Endometrial microvascular endothelial cells (primary cell): ENCODE measurements around the gene FAM3D. TPM values are rescaled to one million over a fixed set of nuclear protein-coding genes. Genes with fewer than 3 reads are reported as not detected.

Source experiments
- in situ Hi-C: cut with HindIII; loops from 2 replicates; pipeline ENCODE4 v1.10.0; 2017; ENCODE audit warnings: low sequenced_read_pairs, low pct_unique_long_range_greater_than_20kb; ENCODE audit errors: inconsistent ontology term
- total RNA-seq: library from RNA; depleted of rRNA; stranded (reverse); fragments of >200 nt; gene quantifications from one replicate; pipeline ENCODE4 v1.2.3, GENCODE V29; 2015; ENCODE audit errors: inconsistent ontology term

Gene FAM3D
- total RNA-seq, 1 donor from 2014 or later = not detected

DNA sequence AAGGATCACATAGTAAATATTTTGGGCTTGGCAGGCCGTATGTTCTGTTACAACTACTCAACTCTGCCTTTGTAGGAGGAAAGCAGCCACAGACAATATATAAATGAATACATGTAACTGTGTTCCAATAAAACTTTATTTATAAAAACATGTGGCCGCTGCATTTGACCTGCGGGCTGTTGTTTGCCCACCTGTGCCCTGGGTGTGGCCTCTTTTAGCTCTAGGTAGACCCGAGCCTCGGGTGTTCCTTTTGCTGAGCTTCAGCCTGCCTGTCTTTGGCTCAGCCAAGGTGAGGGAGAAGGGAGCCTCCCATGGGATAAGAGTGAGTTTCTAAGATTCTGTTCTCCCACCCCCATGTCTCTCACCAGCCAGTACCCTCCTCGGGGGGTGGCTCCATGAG is 5.6 kb downstream of the FAM3D start:
- in situ Hi-C loops = no loop called here

DNA sequence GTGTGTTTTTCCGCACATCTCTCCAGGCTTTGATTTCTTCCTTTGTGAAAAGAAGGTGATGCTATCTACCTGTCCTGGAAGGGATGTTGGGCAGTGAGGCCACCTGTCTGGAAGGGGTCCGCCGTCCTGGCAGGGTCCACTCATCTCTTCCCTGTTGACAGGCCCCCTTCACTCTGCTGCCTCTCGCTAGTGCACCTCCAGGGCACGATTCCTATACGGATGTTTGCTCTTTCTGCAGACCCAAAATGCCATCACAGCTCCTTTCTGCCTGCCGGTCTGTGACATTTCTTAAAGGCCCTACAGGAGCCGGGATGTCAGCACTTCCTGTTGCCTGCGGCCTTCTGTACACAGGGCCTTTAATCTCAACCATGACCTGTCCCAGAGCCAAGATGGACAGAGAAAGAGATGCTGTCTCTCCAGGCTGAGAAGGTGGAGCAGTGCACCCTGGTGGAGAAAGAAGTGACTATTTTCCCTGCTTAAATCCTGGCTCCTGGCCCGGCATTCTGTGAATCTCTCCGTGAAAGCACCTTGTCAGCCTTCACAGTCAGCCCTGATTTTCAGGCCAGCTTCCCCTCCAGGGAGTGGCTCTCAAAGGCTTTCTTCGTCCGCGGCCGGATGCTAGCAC is 7.4 kb downstream of the FAM3D start:
- in situ Hi-C loops = no loop called here

DNA sequence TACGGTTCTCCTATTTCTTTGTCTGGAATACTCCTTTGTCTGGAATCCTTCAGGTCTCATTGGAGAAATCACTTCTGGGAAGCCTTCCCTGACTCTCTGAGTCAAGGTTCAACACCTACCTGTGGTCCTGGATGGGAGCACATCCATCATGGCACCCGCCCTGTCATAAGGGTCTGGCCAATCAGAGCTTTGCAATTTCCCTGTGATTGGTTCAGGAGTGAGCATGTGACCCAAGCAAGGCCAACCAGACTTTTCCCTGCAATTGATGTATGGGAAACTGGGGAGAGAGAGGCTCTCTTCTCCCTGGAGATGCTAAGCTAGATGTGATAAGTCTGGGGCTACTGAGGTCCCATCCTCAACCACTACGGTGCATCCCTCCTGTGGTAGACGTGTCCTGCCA is 8.1 kb downstream of the FAM3D start:
- in situ Hi-C loops = no loop called here

DNA sequence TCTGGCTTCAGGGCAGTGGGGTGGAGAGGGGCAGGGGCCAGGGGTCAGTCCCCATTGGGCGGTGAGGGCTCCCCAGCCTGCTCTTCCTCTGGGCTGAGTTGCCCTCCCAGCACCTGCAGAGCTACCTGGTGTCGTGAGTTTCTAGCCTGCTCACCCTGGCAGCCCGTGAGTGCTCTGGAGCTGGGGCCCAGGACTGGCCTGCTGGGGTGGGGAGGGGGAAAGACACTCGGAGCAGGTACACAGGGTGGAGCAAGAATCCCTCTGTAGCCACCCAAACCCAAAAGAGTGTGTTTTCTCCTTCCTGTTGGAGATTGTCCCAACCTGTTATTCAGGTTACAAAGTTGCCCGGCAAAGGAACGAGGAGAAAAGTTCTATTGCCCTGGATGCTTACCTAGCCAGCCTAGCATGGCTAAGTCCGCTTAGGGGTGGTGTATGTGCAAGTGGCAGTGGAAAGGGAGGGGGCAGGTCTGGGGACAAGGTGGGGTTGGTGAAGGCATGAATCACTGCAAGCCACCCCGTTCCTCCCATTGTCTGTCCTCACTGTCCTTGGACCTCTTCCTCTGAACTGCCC is 8.9 kb downstream of the FAM3D start:
- in situ Hi-C loops = no loop called here

DNA sequence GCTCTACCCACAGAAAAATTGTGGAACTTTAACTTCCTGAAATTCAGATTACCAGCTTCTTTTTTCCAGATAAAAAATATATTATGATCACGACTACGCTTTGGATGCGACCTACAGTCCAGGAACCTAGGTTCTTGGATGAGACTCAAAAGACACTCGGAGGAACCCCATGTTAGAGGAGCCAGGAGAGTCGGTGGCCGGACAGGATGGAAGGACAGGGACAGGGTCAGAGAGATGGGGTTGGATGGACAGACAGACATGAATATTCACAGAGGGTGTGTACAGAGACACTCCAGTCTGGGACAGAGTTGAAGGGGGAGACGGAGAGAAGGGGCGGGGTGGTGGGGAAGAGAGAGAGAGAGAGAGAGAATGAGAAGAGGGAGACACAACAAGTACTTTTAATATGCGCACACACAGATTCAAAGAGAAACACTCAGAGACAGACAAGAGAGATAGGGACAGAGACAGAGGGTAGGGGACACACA is 9.5 kb downstream of the FAM3D start:
- in situ Hi-C loops = no loop called here

DNA sequence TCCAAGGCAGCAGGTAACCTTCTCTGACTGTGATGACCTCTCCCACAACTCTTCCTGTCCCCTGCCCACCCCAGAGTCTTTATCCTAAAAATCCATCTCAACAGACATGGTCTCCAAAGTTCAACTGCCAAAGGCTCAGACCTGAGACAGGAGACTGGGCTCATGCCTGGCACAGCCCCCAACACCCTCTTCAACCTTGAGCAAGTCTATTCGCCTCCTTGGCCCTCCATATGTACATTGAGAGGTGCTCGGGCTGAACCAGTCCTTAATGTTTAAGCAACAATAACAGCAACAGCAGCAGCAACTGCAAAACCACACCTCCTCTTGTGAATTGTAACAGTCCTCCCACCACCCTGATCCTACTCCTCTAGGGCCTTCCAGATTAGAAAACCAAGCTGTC is 9.9 kb downstream of the FAM3D start:
- in situ Hi-C loops = no loop called here

DNA sequence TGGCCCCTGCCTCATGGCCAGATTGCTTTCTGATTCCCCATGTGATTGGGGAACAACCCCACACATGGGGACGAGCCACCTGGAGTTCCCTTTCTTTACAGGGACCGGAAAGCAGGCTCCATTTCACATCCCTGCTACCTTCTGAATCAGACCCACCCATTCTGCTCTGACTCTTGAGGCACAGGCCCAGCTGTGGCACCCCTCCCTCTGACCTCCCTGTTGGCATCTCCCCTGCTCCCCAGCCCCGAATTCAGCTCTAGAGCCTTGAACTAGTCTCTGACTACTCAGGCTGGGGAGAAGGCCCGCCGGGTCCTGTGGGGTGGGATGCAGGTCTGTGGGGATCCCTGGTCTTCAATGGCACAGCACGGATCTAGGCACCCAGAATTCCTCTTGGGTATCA is 12.1 kb downstream of the FAM3D start:
- in situ Hi-C loops = no loop called here

DNA sequence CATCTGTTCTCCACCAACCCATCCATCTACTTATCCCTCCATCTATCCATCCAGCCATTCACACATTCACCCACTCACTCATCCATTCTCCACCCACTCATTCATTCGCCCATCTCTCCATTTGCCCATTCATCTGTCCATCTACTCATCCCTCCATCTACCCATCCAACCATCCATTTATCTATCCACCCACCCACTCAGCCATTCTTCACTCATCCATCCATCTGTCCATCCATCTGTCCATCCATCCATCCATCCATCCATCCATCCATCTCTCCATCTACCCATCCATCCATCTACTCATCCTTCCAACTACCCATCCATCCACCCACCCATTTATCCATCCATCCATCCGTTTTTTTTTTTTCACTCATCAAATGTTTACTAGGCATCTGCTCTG is 13.9 kb downstream of the FAM3D start:
- in situ Hi-C loops = no loop called here

DNA sequence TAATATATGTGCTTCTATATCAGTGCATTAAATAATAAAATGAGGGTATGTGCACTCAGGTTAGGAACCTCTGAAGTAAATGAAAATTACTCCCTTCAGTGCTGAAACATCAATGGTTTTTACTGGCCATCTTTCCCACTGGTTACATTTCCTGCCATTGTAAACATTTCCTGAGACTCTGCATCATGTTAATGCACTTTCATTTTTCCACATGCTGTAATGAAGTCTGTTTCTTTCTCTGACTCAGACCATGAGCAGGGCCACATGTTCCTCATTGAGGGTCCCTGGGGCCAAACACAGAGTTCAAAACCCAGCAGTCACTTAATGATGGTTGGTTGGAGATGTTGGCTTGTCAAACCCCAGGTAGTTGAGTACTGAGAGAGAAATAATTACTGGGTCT is 15.3 kb downstream of the FAM3D start:
- in situ Hi-C loops = no loop called here

DNA sequence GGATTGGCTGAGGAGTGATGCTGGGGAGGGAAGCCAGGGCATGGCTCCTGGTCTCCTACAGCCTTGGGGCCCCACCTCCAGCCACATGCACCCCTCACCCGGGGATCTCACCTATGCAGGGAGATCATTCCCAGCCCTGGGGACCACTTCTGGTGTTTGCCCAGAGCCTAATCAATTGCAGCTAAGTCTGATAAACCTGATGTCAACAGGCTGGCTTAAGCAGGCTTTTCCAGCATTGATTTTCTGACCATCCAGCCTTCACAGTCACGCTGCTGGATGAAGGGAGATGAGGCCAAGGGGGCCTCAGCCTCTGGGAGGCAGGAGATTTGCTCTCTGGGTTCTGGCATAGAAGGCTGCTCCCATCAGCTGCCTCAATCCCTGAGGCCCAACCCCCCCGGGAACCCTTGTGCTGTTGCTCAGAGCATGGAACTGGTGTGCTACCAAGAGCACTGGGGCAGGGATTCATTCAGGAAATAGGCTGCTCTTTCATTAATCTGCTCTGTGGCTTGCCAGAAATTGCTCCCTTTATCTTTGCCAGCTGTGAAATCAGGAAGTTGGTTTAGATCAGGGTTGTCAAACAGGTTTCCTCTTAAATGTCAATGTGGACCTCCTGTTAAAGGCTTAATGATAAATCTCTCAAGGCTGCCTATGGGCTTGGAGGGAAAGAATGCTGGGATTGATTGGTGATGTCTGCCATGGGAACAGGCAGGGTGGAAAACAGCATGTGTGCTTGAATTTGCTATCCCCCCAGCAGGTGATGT is 19.0 kb downstream of the FAM3D start:
- in situ Hi-C loops = no loop called here

DNA sequence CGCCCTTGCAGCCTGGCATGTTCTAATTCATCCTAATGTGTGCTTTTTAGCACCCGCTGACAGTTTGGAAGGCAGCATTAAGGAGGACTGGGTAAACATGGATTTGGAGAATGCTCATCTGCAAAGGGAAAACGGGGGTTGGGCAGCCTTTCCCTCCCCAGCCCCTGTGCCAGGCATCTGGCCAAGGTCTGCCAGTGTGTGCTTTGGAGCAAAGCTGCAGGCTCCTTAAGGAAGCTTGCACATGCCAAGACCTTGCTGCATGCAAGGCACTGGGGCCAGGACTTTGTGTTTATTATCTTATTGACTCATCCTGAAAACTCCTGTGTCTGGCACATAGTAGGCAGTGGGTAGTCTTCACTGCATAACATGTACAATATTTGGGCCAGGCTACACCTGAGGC is 20.1 kb downstream of the FAM3D start:
- in situ Hi-C loops = no loop called here

DNA sequence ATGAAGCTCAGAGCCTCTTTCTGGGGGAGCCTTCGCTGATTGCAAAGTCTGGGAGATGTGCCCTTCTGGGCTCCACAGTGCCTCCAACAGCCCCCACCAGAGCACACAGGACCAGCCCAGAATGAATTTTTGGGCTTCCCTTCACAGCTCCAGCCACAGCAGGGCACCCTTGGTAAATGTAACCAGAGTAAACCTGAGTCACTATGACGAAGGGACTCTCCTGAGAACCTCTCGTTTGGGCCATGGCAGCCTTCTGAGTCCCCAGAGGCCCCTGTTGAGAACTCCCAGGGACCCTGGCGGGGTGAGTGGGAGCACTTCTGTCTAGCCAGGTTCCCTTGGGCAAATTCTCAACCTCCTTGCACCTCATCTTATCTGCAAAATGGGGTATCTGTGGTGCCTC is 20.8 kb downstream of the FAM3D start:
- in situ Hi-C loops = no loop called here

DNA sequence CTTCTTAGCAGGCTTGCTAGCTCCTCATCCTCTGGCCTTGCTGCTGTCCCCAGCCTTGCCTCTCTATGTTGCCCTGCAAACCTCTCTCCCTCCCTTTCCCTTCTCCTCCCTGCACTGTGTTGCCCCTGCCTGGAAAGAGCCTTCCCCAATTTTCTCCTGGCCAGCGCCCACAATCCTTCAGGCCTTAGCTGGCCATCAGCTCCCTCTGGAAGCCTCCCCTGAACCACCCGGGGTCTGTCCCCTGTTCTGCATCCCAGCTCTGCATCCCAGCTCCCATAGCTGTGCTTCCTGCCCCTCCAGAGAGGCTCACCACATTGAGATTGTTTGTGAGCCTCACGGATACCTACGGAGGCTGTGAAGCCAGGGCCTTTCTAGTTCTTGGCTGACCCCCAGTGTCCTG is 23.7 kb downstream of the FAM3D start:
- in situ Hi-C loops = no loop called here

DNA sequence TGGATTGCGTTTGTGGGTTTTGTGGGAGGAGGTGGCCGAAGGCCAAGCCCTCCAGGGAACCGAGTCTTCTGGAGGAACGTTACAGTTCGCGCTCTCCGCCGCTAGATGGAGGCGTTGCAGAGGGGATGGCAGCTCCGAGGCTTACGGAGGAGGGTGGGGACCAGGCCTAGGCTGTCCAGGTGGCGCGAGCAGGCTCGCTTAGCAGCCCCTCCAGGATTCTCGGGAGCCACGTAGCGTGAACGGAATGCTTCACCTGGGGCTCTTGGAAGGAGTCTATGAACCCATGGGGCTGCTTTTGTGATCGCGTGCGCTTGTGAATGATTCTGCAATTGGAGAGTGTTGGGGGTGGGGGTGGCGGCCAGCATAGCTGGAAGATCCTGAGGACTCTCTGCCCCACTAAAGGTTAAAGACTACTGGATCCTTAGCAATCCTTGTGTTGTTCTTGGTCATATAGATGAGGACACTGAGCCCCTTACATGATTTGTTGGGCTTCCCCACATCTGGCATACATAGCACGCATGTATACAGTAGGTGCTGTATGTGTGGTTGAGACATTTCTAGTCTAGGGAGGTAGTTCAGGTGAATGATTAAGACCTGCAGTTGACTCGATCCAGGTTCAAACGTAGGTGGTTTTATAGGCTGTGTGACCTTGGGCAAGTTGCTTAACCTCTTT is 25.7 kb downstream of the FAM3D start:
- in situ Hi-C loops = no loop called here

DNA sequence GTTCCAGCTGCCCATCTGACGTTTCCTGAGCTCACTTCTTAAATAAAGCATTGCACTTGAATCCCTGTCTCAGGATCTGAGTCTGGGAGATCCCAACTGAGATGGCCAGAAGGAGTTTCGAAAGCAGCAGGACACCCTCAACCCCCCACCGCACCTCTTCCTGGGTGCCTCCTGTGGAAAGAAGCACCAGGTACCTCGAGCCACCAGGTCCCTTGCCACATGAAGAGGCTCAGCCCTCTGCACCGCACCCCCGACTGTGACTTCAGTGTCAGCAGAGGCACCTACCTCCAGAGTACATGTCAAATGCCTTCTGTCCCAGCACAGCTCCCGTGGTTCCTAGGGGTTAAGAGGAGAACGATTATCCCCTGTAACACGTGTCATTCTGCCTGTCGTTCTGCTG is 26.7 kb downstream of the FAM3D start:
- in situ Hi-C loops = no loop called here

DNA sequence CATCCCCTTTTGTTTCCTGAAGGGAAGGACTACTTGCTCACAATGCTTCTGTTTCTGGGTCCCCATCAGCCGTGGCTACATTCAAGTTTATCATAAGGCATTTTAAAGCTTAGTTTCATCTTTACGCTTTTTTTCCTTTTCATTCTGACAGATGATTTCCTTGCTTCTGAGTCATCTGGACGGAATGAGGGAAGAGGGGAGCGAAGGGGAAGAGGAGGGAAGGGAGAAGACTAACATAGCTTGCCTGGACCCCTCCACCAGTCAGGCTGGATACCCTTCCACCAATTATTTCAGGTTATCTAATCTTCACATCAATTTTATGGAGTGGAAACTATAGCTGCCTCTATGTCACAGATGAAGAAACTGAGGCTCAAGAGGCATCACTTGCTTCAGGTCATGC is 27.6 kb downstream of the FAM3D start:
- in situ Hi-C loops = no loop called here

DNA sequence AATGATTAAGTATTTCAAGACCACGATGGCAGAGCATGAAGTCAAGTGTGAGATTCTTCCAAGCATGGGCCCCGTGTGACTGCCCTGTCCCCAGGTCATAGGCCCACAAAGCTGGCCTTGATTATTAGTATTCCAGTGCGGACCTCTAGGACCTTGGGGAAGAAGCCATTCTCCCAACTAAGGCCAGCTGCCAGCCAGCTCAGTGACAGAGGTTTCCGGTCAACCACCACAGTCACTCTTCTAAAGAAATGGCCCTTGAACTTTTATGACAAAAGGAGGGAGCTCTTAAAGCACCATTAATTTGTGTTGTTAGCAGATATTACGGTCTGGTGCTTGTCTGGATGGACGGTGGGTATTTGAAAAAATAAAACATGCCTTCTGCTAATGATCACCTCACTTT is 28.0 kb downstream of the FAM3D start:
- in situ Hi-C loops = no loop called here

DNA sequence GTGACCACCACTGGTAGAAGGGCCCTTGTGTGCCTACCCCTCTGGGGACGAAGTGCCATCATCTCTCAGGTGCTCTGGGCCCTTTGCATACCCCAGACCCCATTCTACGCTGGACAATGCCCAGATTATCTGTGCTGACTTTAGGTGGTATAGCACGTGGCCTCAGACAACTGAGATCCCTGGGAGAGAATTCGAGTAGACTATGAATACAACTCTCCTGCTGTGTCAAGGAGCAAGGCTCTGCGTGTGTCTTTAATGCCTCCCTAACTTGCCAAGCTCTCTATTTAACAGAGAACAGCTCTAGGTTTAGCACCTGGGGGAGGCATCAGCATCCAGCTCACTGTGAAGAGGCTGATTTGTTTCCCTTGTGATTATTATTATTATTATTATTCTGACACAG is 29.1 kb downstream of the FAM3D start:
- in situ Hi-C loops = no loop called here

DNA sequence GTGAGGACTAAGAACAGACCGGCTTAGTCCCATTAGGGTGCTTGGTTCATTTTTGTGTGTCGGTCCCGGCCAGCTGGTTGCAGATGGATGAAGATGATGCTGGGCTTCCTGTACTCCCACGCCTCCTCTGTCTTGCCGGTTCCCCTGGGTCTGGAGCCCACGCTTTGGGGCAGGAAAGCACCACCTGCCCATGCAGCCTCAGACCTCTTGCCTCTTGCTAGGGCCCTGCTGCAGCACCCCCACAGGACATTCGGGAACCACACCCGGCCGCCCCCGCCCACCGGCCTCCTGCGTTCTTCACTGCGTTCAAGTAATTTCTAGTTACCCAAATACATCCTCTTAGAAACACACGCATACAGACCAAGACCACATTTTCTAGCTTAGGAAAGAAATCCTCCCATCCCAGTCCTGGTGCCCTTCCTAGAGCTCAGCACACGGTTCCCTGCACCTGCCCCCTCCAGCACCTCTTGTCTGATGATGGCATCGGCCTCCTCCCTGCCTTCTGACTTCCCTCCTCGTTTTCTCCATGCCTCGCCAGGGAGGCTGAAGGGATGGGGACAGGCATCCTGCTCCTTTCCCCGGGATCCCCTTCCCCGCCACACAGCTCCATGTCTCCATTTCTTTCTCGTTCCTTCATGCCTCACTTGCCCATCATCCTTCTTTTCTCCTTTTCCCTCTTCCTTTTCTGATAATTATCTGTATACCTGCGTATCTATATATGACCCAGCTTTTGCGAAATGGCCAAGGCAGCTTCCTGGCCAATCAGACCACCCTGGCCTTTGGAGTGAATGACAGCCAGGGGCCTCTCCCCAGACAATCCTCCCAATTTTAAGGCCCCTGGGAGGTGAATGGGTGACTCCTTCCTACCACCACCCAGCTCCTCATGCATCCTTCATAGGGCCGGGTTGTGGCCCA is 30.9 kb downstream of the FAM3D start:
- in situ Hi-C loops = no loop called here
